HEK293 (cell line): Measurements from ENCODE around the gene QSOX1.

Experiments used
- CTCF ChIA-PET: fragments of 350-600 bp; formaldehyde crosslinking; extraction: SDS; loops from one replicate; lab custom pipeline; 2021; ENCODE audit warnings: antibody characterized with exemption; lab: Yijun Ruan, JAX
- POLR2A ChIA-PET: fragments of 300-600 bp; formaldehyde crosslinking; extraction: SDS; loops from one replicate; lab custom pipeline; 2020; ENCODE audit warnings: antibody characterized with exemption, inconsistent platforms; lab: Yijun Ruan, JAX
- H3K27ac ChIP-seq: fragments of 200-500 bp; sonication (Bioruptor generic); 2 replicates; pipeline ENCODE4 v1.5.1; 2014; ENCODE audit warnings: low read depth, low read length, control low read depth, inconsistent platforms; ENCODE audit errors: extremely low read depth
- H3K36me3 ChIP-seq, 2 experiments: fragments of 200-500 bp in 1 of 2; sonication (Bioruptor generic) in 1 of 2; 1 replicate in 1 of 2; 2 replicates in 1 of 2; pipeline ENCODE4 v1.5.1; 2014 to 2017; ENCODE audit warnings: inconsistent platforms in 2 of 2, low read length in 2 of 2; ENCODE audit not compliant: control insufficient read depth in 2 of 2, insufficient read depth in 1 of 2
- H3K4me1 ChIP-seq: fragments of 200-500 bp; sonication (Bioruptor generic); 2 replicates; pipeline ENCODE4 v1.5.1; 2014; ENCODE audit warnings: mild to moderate bottlenecking, low read length, inconsistent platforms; ENCODE audit not compliant: control insufficient read depth, insufficient read depth
- H3K4me3 ChIP-seq: 2 replicates; pipeline ENCODE4 v1.5.1; 2011; ENCODE audit warnings: low read depth, mild to moderate bottlenecking, control low read depth, low read length, moderate library complexity
- H3K9me3 ChIP-seq: fragments of 200-500 bp; sonication (Bioruptor generic); 2 replicates; pipeline ENCODE4 v1.5.1; 2014; ENCODE audit warnings: low read depth, low read length, inconsistent platforms; ENCODE audit not compliant: control insufficient read depth, insufficient read depth
- GFI1B ChIP-seq: fragments of 450-650 bp; formaldehyde crosslinking; IDR thresholded peaks from 2 replicates; pipeline ENCODE4 v1.5.1; 2016; ENCODE audit warnings: missing biosample characterization, missing genetic modification characterization
- GLI4 ChIP-seq: fragments of 450-650 bp; formaldehyde crosslinking; IDR thresholded peaks from 2 replicates; pipeline ENCODE4 v1.5.1; 2016; ENCODE audit warnings: missing biosample characterization, missing genetic modification characterization
- GLIS1 ChIP-seq: fragments of 450-650 bp; formaldehyde crosslinking; IDR thresholded peaks from 2 replicates; pipeline ENCODE4 v1.5.1; 2016; ENCODE audit warnings: missing biosample characterization, missing genetic modification characterization
- HOXC10 ChIP-seq: sonication (generic); formaldehyde crosslinking; IDR thresholded peaks from 2 replicates; pipeline ENCODE4 v1.8.1; 2023; ENCODE audit warnings: mild to moderate bottlenecking, missing genetic modification reagents
- KLF17 ChIP-seq: fragments of 450-650 bp; formaldehyde crosslinking; IDR thresholded peaks from 2 replicates; pipeline ENCODE4 v1.5.1; 2016; ENCODE audit warnings: missing biosample characterization, missing genetic modification characterization
- KLF7 ChIP-seq: fragments of 450-650 bp; formaldehyde crosslinking; IDR thresholded peaks from 2 replicates; pipeline ENCODE4 v1.5.1; 2016; ENCODE audit warnings: missing biosample characterization, missing genetic modification characterization, borderline replicate concordance
- MYNN ChIP-seq: fragments of 450-650 bp; formaldehyde crosslinking; IDR thresholded peaks from 2 replicates; pipeline ENCODE4 v1.5.1; 2016; ENCODE audit warnings: missing biosample characterization, missing genetic modification characterization, borderline replicate concordance
- PRDM4 ChIP-seq: fragments of 450-650 bp; formaldehyde crosslinking; IDR thresholded peaks from 2 replicates; pipeline ENCODE4 v1.5.1; 2017; ENCODE audit warnings: missing biosample characterization, missing genetic modification characterization
- ZFP37 ChIP-seq: fragments of 450-650 bp; formaldehyde crosslinking; IDR thresholded peaks from 2 replicates; pipeline ENCODE4 v1.5.1; 2016; ENCODE audit warnings: missing biosample characterization, missing genetic modification characterization
- ZNF146 ChIP-seq: fragments of 450-650 bp; formaldehyde crosslinking; IDR thresholded peaks from 2 replicates; pipeline ENCODE4 v1.5.1; 2016; ENCODE audit warnings: missing biosample characterization, missing genetic modification characterization
- ZNF211 ChIP-seq: fragments of 450-650 bp; formaldehyde crosslinking; IDR thresholded peaks from 2 replicates; pipeline ENCODE4 v1.5.1; 2016; ENCODE audit warnings: low read depth, missing biosample characterization, missing genetic modification characterization
- ZNF292 ChIP-seq: fragments of 450-650 bp; formaldehyde crosslinking; IDR thresholded peaks from 2 replicates; pipeline ENCODE4 v1.5.1; 2016; ENCODE audit warnings: low read depth, missing biosample characterization, missing genetic modification characterization, borderline replicate concordance
- ZNF354C ChIP-seq: fragments of 450-650 bp; formaldehyde crosslinking; IDR thresholded peaks from 2 replicates; pipeline ENCODE4 v1.5.1; 2016; ENCODE audit warnings: missing biosample characterization, missing genetic modification characterization, low read depth, borderline replicate concordance
- ZNF426 ChIP-seq: fragments of 450-650 bp; formaldehyde crosslinking; IDR thresholded peaks from 2 replicates; pipeline ENCODE4 v1.5.1; 2017; ENCODE audit warnings: missing biosample characterization, missing genetic modification characterization, mild to moderate bottlenecking, inconsistent platforms, moderate library complexity
- ZNF555 ChIP-seq: fragments of 450-650 bp; formaldehyde crosslinking; conservative IDR thresholded peaks from 2 replicates; pipeline ENCODE4 v1.5.1; 2017; ENCODE audit warnings: missing biosample characterization, mild to moderate bottlenecking, missing genetic modification characterization, inconsistent platforms
- ZNF561 ChIP-seq: fragments of 450-650 bp; IDR thresholded peaks from 2 replicates; pipeline ENCODE4 v1.5.1; 2018; ENCODE audit warnings: missing biosample characterization, missing genetic modification characterization, borderline replicate concordance
- ZNF623 ChIP-seq: fragments of 450-650 bp; formaldehyde crosslinking; IDR thresholded peaks from 2 replicates; pipeline ENCODE4 v1.5.1; 2016; ENCODE audit warnings: missing biosample characterization, missing genetic modification characterization
- ZNF660 ChIP-seq: fragments of 450-650 bp; IDR thresholded peaks from 2 replicates; pipeline ENCODE4 v1.5.1; 2018; ENCODE audit warnings: missing biosample characterization, mild to moderate bottlenecking, missing genetic modification characterization
- ZNF664 ChIP-seq: fragments of 450-650 bp; formaldehyde crosslinking; IDR thresholded peaks from 2 replicates; pipeline ENCODE4 v1.5.1; 2016; ENCODE audit warnings: missing biosample characterization, missing genetic modification characterization
- ZSCAN16 ChIP-seq: fragments of 450-650 bp; formaldehyde crosslinking; IDR thresholded peaks from 2 replicates; pipeline ENCODE4 v1.5.1; 2016; ENCODE audit warnings: missing biosample characterization, missing genetic modification characterization
- TF ChIP-seq, protein P1 (sequence below): fragments of 450-650 bp; formaldehyde crosslinking; IDR thresholded peaks from 2 replicates; pipeline ENCODE4; 2016; ENCODE audit warnings: missing biosample characterization, missing genetic modification characterization
- TF ChIP-seq, protein P2 (sequence below): fragments of 450-650 bp; formaldehyde crosslinking; IDR thresholded peaks from 2 replicates; pipeline ENCODE4 v1.5.1; 2016; ENCODE audit warnings: missing biosample characterization, missing genetic modification characterization
- TF ChIP-seq, protein P3 (sequence below): fragments of 450-650 bp; formaldehyde crosslinking; IDR thresholded peaks from 2 replicates; pipeline ENCODE4 v1.5.1; 2016; ENCODE audit warnings: missing biosample characterization, missing genetic modification characterization

The QSOX1 gene

DNA sequence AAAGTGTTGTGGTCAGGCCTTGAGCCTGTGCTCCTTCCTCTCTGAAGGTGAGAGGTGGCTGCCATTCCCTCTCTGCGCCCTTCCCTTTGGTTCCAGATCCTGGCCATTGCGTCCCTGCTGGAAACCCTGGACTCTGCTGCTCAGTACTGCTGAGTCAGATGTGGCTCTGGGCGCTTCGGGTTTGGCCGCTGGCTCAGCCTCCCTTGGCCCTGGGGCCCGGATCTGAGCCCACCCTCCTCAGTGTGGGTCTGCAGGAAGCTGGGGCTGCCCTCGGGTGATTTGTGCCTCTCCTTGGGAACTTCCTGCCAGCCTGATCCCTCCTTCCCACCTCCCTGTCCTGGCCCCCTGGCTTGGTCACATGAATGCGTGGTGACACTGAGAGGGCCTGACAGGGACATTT lies 32.2 kb downstream of the QSOX1 start:
- peaks cover 0 to 45% of the 10 kb centered on the region in 2 experiments; a peak in 1 of 3 replicates for H3K36me3 ChIP-seq
- no peak for TF ChIP-seq ZNF555 (tag by site-specific recombination)
- TF ChIP-seq ZNF561 (tag by site-specific recombination) = no peak
- TF ChIP-seq ZNF146 (tag by site-specific recombination) = no peak
- TF ChIP-seq ZNF664 = no peak
- no peak for TF ChIP-seq ZNF354C
- TF ChIP-seq, protein P1, sequence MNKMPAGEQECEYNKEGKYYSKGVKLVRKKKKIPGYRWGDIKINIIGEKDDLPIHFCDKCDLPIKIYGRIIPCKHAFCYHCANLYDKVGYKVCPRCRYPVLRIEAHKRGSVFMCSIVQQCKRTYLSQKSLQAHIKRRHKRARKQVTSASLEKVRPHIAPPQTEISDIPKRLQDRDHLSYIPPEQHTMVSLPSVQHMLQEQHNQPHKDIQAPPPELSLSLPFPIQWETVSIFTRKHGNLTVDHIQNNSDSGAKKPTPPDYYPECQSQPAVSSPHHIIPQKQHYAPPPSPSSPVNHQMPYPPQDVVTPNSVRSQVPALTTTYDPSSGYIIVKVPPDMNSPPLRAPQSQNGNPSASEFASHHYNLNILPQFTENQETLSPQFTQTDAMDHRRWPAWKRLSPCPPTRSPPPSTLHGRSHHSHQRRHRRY (tag by site-specific recombination) = no peak
- TF ChIP-seq GFI1B (tag by site-specific recombination) = no peak
- TF ChIP-seq GLIS1 = no peak
- no peak for TF ChIP-seq KLF7 (tag by site-specific recombination)
- ChIA-PET CTCF (interaction anchor here (0.6 to 5.0 kb wide), 12 partner anchors 10 to 1642 kb away, joined by 3 to 45 read pairs (median 8); no protein-coding TSS in a partner anchor), POLR2A (no interaction called here)
- no peaks in the 10 kb centered on the region for H3K9me3 ChIP-seq
- no peak overlapping the region for H3K27ac ChIP-seq
- no peaks in the 10 kb centered on the region for H3K4me1 ChIP-seq
- no peak overlapping the region for H3K4me3 ChIP-seq

GRCh38 chr1:180187626-180188025 lies 33.0 kb downstream of the QSOX1 start:
- no peak overlapping the region for H3K27ac ChIP-seq
- peaks cover 0 to 40% of the 10 kb centered on the region in 2 experiments; a peak in 1 of 3 replicates for H3K36me3 ChIP-seq
- POLR2A ChIA-PET = interaction anchor here (1.0 to 1.2 kb wide), 2 partner anchors 43 to 314 kb away, joined by 4 to 5 read pairs; partner anchors contain the start of genes ACBD6 and LHX4

More at GRCh38 chr1:180187626-180188025, 33.0 kb downstream of the QSOX1 start:
- CTCF ChIA-PET = interaction anchor here (0.6 to 5.0 kb wide), 52 partner anchors 9 to 743 kb away, joined by 3 to 45 read pairs (median 4); no protein-coding TSS in a partner anchor
- no peaks in the 10 kb centered on the region for H3K4me1 ChIP-seq
- no peak for TF ChIP-seq MYNN (tag by site-specific recombination)
- no peak for TF ChIP-seq ZSCAN16 (tag by site-specific recombination)
- TF ChIP-seq ZNF623 (tag by site-specific recombination) = no peak
- TF ChIP-seq, protein P2, sequence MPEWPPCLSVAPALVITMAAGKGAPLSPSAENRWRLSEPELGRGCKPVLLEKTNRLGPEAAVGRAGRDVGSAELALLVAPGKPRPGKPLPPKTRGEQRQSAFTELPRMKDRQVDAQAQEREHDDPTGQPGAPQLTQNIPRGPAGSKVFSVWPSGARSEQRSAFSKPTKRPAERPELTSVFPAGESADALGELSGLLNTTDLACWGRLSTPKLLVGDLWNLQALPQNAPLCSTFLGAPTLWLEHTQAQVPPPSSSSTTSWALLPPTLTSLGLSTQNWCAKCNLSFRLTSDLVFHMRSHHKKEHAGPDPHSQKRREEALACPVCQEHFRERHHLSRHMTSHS = no peak
- TF ChIP-seq HOXC10 (CRISPR knock-in tag) = no peak
- no peak for TF ChIP-seq ZFP37
- no peak for TF ChIP-seq ZNF660 (tag by site-specific recombination)
- no peak for TF ChIP-seq ZNF292 (tag by site-specific recombination)
- TF ChIP-seq ZNF211 (tag by site-specific recombination) = no peak
- TF ChIP-seq KLF17 (tag by site-specific recombination) = no peak
- TF ChIP-seq, protein P3, sequence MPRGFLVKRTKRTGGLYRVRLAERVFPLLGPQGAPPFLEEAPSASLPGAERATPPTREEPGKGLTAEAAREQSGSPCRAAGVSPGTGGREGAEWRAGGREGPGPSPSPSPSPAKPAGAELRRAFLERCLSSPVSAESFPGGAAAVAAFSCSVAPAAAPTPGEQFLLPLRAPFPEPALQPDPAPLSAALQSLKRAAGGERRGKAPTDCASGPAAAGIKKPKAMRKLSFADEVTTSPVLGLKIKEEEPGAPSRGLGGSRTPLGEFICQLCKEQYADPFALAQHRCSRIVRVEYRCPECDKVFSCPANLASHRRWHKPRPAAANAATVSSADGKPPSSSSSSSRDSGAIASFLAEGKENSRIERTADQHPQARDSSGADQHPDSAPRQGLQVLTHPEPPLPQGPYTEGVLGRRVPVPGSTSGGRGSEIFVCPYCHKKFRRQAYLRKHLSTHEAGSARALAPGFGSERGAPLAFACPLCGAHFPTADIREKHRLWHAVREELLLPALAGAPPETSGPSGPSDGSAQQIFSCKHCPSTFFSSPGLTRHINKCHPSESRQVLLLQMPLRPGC (tag by site-specific recombination) = no peak
- no peak for TF ChIP-seq GLI4 (tag by site-specific recombination)
- TF ChIP-seq PRDM4 (tag by site-specific recombination) = no peak
- TF ChIP-seq ZNF561 (tag by site-specific recombination) = no peak
- no peak for TF ChIP-seq ZNF426
- TF ChIP-seq, all 188 proteins: peak for 0
- no peaks in the 10 kb centered on the region for H3K9me3 ChIP-seq
- H3K4me3 ChIP-seq = no peak overlapping the region
